IPS-15b (cell line): ENCODE measurements around the gene PAX8.

Source experiments
- H3K27me3 ChIP-seq: one replicate; pipeline ENCODE4 v1.6.1; 2013; ENCODE audit warnings: low read length; ENCODE audit not compliant: control insufficient read depth, insufficient read depth
- H3K36me3 ChIP-seq: one replicate; pipeline ENCODE4 v1.6.1; 2013; ENCODE audit warnings: low read length; ENCODE audit not compliant: control insufficient read depth, insufficient read depth
- H3K4me1 ChIP-seq: one replicate; pipeline ENCODE4 v1.6.1; 2013; ENCODE audit warnings: mild to moderate bottlenecking, low read length; ENCODE audit not compliant: control insufficient read depth, insufficient read depth
- H3K4me3 ChIP-seq: one replicate; pipeline ENCODE4 v1.5.1; 2013; ENCODE audit warnings: low read depth, low read length
- H3K9ac ChIP-seq: one replicate; pipeline ENCODE4 v1.6.1; 2013; ENCODE audit warnings: low read depth, mild to moderate bottlenecking, low read length
- H3K9me3 ChIP-seq: one replicate; pipeline ENCODE4 v1.6.1; 2013; ENCODE audit warnings: mild to moderate bottlenecking, low read length; ENCODE audit not compliant: control insufficient read depth, insufficient read depth

The PAX8 gene

DNA sequence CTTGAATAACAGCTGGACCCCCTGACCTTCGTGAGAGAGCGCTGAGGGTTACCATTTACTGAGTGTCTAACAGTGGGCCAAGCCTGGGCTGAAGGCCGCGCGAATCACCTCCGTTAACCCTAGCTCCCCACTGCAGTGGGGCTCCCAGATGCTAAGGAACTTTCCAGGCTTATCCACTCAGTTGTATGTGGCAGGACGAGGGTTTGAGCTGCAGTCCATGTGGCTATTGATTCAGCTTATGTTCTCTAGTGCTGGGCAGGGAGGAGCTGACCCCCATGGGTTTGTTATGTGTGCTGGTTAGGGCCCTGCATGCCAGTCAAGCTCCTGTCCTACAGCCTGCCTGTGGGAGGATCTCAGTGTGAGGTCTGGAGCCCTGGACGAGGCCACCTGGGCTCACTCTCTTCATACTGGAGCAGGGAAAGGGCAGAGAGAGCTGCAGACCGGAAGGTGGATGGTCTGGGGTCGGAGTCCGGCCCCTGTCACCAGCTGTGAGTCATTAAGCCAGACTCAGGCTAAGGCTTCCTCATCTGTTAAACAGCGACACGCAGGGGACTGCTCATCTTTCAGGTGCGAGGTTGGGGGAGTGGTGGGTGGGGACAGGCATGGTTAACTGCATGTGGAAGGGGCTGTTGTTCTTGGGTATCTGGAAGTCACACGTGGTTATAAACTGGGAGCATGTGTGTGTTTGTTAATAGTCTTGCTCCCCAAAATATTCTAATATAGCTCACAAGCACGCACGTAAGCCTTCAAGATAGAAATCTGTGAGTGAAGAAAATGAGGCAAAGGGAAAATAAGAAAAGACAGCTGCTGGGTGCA lies 98.4 kb downstream of the PAX8 start:
- Histone ChIP-seq H3K9me3 (no peaks in the 10 kb centered on the region), H3K4me3 (no peak overlapping the region), H3K9ac (no peak overlapping the region), H3K4me1 (no peaks in the 10 kb centered on the region), H3K36me3 (no peaks in the 10 kb centered on the region), H3K27me3 (peaks cover 2% of the 10 kb centered on the region)

DNA sequence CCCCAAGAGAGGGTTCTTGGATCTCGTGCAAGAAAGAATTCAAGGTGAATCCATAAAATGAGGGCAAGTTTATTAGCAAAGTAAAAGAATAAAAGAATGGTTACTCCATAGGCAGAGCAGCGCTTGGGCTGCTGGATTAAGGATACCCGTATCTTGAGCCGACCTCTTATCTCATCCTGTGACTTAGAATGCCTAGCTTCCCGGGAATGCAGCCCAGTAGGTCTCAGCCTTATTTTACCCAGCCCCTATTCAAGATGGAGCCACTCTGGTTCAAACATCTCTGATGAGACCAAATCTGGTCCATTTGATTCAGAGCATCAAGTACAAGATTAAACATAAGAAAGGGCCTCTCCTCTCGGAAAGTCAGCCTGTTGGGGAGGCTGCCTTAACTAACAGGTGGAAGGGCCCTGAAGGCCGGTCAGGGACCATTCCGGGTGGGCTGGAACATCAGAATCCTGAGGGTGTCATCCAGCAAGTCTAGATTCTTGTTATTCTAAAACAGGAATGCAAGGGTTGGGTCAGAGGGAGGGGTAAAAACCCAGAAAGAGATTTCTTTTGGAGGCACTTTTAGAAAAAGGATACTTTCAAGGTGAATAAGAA lies 99.2 kb downstream of the PAX8 start:
- H3K9ac ChIP-seq, result no peak overlapping the region
- no peaks in the 10 kb centered on the region for H3K4me1 ChIP-seq
- H3K27me3 ChIP-seq, result peaks cover 2% of the 10 kb centered on the region
- no peak overlapping the region for H3K4me3 ChIP-seq
- H3K36me3 ChIP-seq, result no peaks in the 10 kb centered on the region
- no peaks in the 10 kb centered on the region for H3K9me3 ChIP-seq

- Histone ChIP-seq H3K9ac (no peak overlapping the region), H3K4me1 (no peaks in the 10 kb centered on the region), H3K36me3 (no peaks in the 10 kb centered on the region), H3K4me3 (no peak overlapping the region), H3K27me3 (peaks cover 2% of the 10 kb centered on the region), H3K9me3 (no peaks in the 10 kb centered on the region)
These were observed 99.8 kb downstream of the PAX8 start for GRCh38 chr2:113178891-113179290.

DNA sequence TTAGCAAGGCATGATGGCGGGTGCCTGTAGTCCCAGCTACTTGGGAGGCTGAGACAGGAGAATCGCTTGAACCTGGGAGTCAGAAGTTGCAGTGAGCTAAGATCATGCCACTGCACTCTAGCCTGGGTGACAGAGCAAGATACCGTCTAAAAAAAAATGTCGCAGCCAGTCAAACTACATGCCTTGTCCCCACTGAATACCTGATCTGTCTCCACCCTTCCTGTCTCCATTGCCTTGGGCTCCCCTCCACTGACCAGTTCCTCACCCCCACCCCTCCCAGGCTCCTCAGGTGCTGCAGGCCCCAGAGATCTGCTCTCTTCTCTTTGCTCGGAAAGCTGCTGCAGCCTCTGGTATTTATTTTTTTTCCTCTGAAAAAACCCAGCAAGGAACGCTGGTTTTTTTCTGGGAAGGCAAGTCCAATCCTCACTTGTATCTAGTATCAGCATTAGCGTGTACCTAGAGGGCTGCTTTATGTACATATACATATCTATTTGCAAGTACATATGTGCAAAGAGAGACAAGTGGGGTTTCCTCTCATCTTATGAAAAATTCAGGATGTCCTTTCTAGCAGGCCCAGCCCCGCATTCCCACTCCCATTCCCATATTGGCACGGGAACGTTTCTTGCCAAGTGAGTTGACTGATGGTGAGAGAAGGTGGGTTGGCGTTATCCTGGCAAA lies 100.5 kb downstream of the PAX8 start:
- Histone ChIP-seq H3K27me3 (no peaks in the 10 kb centered on the region), H3K4me3 (no peak overlapping the region), H3K9ac (no peak overlapping the region), H3K9me3 (no peaks in the 10 kb centered on the region), H3K36me3 (no peaks in the 10 kb centered on the region), H3K4me1 (no peaks in the 10 kb centered on the region)

DNA sequence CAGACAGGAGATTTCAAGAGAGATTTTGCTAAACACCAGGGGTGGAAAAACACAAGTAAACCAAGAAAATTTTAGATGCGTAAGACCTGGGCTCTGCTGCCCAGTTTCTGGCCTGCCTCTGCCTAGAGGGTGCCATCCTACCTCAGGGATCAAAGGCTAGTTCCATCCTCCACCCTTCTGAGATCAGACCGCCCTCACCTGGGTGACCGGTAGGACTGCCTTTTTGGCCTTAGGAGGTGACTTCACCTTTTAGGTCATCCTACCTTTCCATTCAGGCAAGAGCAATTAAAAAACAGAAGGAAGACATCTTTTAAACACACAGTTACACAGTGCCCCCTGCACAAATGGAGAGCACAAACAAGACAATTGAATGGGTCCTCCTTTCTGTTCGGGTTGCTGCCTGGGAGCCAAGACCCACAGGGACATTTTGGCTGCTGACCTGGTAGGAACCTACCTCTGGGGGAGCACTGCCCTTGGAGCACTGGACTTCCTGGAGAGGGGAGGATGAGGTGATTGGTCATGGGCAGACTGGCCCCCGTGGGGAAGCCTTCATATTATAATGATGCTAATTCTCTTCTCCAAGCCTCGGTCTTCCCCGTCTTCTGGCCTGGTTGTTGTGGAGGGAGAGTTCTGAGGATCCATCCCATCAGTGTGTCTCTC lies 101.9 kb downstream of the PAX8 start:
- H3K27me3 ChIP-seq, result no peaks in the 10 kb centered on the region
- no peaks in the 10 kb centered on the region for H3K36me3 ChIP-seq
- no peak overlapping the region for H3K4me3 ChIP-seq
- H3K9ac ChIP-seq, result no peak overlapping the region
- H3K9me3 ChIP-seq, result no peaks in the 10 kb centered on the region
- no peaks in the 10 kb centered on the region for H3K4me1 ChIP-seq

DNA sequence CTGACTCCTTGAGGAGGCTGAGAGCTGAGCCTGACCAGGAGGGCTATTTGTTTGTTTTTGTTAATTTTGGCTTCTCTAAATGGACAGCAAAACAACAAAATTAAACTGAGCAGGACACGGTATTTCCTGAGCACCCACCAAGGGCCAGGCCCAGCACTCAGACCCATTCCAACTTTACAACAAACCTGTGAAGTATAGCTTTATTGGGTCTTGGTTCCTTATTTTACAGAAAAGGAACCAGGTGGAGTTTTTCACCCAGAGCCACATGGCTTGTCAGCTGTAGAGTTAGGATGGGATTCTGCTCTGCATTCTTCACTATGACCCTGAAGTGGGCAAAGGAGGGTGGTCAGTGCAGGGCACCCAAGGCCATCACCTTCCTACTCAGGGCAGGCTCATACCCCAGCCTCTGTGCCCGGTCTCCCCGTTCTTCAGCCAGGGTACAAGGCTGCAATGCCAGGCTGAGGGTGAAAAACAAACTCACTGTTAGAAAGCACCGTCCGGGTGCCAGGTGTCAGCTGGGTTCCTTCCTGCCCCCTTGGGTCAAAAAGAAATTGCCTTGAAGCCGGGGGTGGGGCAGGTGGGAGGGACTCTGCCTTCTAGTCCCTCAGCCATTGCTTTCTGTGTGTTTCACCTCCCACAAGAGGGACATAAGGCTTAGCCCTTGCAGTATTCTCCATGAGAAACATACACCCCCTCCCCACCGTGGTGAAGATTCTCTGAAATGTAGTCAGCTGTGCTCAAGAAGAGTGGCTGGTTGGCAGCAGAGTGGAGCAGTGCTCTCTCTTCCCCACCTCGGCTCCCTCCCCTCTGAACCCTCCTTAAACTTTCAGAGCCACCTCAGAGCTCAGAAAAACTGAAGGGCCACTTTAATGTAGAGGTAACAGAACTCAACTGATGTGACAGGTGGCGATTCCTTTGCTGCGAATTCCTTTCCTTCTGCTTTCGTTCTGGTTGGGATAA lies 102.7 kb downstream of the PAX8 start:
- H3K9me3 ChIP-seq, result no peaks in the 10 kb centered on the region
- no peak overlapping the region for H3K9ac ChIP-seq
- H3K27me3 ChIP-seq, result no peaks in the 10 kb centered on the region
- H3K36me3 ChIP-seq, result no peaks in the 10 kb centered on the region
- H3K4me1 ChIP-seq, result no peaks in the 10 kb centered on the region
- no peak overlapping the region for H3K4me3 ChIP-seq

DNA sequence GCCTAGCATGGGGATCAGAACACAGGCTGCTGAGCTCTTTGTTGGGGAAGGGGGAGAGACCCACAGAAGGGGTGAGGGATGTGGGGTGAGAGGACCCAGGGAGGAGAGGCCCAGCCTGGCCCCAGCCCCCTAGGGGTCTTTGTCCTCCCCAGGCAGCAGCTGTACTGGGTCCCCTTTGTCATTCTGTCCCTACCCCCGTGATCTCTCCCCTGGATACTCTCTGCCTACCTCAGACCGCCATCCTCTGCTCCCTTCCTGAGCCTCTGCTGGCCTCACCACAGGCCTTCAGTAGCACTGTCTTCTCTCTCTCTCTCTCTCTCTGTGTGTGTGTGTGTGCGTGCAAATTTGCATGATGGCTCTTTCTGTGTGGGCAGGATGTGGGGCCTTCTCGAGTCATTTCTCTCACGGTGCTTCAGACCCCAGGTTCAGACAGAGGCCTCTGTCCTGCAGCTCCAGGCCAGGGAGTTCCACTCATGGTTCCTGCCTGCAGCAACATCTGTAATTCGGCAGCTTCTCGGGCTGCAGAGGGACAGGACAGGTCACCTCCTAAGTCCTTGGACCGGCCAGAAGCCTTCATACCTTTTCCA lies 103.6 kb downstream of the PAX8 start:
- H3K27me3 ChIP-seq, result no peaks in the 10 kb centered on the region
- no peaks in the 10 kb centered on the region for H3K36me3 ChIP-seq
- no peaks in the 10 kb centered on the region for H3K4me1 ChIP-seq
- H3K9ac ChIP-seq, result no peak overlapping the region
- H3K9me3 ChIP-seq, result no peaks in the 10 kb centered on the region
- no peak overlapping the region for H3K4me3 ChIP-seq

GRCh38 chr2:113174376-113174750 lies 104.4 kb downstream of the PAX8 start:
- H3K4me1 ChIP-seq, result no peaks in the 10 kb centered on the region
- H3K9me3 ChIP-seq, result no peaks in the 10 kb centered on the region
- no peak overlapping the region for H3K4me3 ChIP-seq

DNA sequence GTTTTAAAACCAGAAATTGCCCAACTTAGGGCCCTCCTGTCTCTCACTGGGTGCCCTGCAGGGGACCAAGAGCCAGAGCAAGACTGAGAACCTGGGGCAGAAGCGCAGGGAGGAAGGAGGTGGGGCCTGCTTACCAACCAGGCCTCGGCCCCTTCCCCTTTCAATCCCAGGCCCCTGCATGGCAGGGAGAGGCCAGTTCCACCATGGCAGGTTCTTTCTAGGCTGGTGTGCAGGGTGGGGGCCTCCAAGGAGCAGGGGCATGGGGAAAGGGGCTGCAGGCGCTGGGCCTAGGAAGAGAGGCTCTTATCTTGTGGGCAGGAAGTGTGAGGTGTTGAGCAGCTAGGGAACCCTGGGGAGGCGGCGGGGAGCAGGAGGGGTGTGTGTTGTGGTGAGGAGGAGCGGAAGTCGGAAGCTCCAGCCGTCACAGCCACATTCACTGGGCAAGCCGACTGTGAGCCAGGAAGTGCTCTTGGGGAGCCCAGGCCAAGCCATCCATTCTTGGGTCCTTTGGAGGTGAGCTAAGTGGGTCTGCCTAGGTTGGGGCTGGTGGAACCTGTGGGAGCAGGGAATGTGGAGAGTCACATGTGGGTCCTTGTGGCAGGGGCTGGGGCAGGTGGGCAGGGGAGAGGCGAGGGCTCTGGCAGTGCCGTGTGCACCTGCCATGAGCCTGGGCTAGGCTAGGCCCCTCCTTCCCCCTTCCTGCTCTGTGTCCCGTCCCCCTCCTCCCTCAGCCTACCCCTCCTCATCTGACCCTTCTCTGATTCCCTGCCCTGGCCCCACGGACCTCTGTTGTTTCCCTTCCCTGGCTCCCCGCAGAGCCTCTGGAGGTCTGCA lies 105.0 kb downstream of the PAX8 start, which contains the start of gene PSD4:
TSS of gene PSD4 (plus strand) at position 430 of the 834 bp plus-strand sequence. CDS start 8,486 bp downstream, outside the sequence.
- no peak within 1 kb of the TSS for H3K9ac ChIP-seq
- H3K36me3 ChIP-seq, result no peaks in the 10 kb centered on the region
- H3K27me3 ChIP-seq, result no peaks in the 10 kb centered on the region
- no peak within 1 kb of the TSS for H3K4me3 ChIP-seq
- H3K4me1 ChIP-seq, result no peaks in the 10 kb centered on the region
- H3K9me3 ChIP-seq, result no peaks in the 10 kb centered on the region

More at GRCh38 chr2:113174376-113174750, 104.4 kb downstream of the PAX8 start:
- H3K27me3 ChIP-seq, result no peaks in the 10 kb centered on the region
- H3K36me3 ChIP-seq, result no peaks in the 10 kb centered on the region
- H3K9ac ChIP-seq, result no peak overlapping the region
